Measurements from ENCODE around the gene PLPP1.

PLPP1 gene

GRCh38 chr5:55437859-55438206 lies 96.9 kb downstream of the PLPP1 start:
- WGBS = 98% methylated on average over 1 of the region's 2 CpGs
- peak overlapping the region; percentile 97 for H3K27ac ChIP-seq (ENCODE audit: low read length, poor library complexity, severe bottlenecking)
- no peak overlapping the region for H4K91ac ChIP-seq (ENCODE audit: low read length)

GRCh38 chr5:55437452-55437851 lies 97.3 kb downstream of the PLPP1 start:
- Histone ChIP-seq H2BK120ac (ENCODE audit: low read depth, low read length) (no peak overlapping the region), H3K27me3 (ENCODE audit: control insufficient read depth in 1 of 2, insufficient read depth in 1 of 2, low read length in 2 of 2) (no peaks in the 10 kb centered on the region), H2AK5ac (ENCODE audit: low read length, severe bottlenecking) (peak overlapping the region; percentile 84), H2BK15ac (ENCODE audit: low read depth, poor library complexity, severe bottlenecking) (no peak overlapping the region), H3K4me1 (ENCODE audit: control insufficient read depth, insufficient read depth, low read depth, low read length) (peaks cover 7% of the 10 kb centered on the region), H4K91ac (ENCODE audit: low read length) (no peak overlapping the region), H3K4me3 (ENCODE audit: insufficient read depth in 1 of 2, low read depth in 1 of 2, low read length in 2 of 2) (no peak overlapping the region), H3K36me3 (ENCODE audit: control insufficient read depth in 1 of 2, insufficient read depth in 2 of 2, low read depth in 1 of 2, low read length in 2 of 2) (peaks cover 6 to 28% of the 10 kb centered on the region in 2 experiments), H3K18ac (ENCODE audit: low read depth in 1 of 2, low read length in 2 of 2) (no peak overlapping the region), H2BK12ac (ENCODE audit: low read length in 2 of 2) (no peak overlapping the region), H3K9ac (ENCODE audit: low read length) (peak overlapping the region; percentile 65), H2BK5ac (ENCODE audit: low read depth, low read length, poor library complexity, severe bottlenecking) (no peak overlapping the region), H3K27ac (ENCODE audit: low read length, poor library complexity, severe bottlenecking) (peak overlapping the region; percentile 97), H3K4me2 (ENCODE audit: low read length, poor library complexity, severe bottlenecking) (no peak overlapping the region), H2AFZ (ENCODE audit: low read depth, low read length) (no peak overlapping the region), H3K14ac (ENCODE audit: low read length in 2 of 2) (no peak overlapping the region), H3K23ac (ENCODE audit: low read length in 2 of 2) (no peak overlapping the region), H3K4ac (ENCODE audit: low read depth in 1 of 2, low read length in 2 of 2) (no peak overlapping the region), H3K79me1 (replicated peaks; ENCODE audit: low read length, poor library complexity, severe bottlenecking) (peaks cover 5% of the 10 kb centered on the region), H3K9me3 (ENCODE audit: control insufficient read depth, low read length) (no peaks in the 10 kb centered on the region), H4K8ac (ENCODE audit: low read length) (no peak overlapping the region)
- WGBS = 79% methylated on average over 1 of the region's 1 CpG
- no peak for DNase-seq

More at GRCh38 chr5:55437859-55438206, 96.9 kb downstream of the PLPP1 start:
- Histone ChIP-seq H3K14ac (ENCODE audit: low read length in 2 of 2) (no peak overlapping the region), H3K9me3 (ENCODE audit: control insufficient read depth, low read length) (no peaks in the 10 kb centered on the region), H3K18ac (ENCODE audit: low read depth in 1 of 2, low read length in 2 of 2) (peak overlapping the region in 1 of 2 experiments; percentile 52), H2BK5ac (ENCODE audit: low read depth, low read length, poor library complexity, severe bottlenecking) (no peak overlapping the region), H2BK120ac (ENCODE audit: low read depth, low read length) (no peak overlapping the region), H3K36me3 (ENCODE audit: control insufficient read depth in 1 of 2, insufficient read depth in 2 of 2, low read depth in 1 of 2, low read length in 2 of 2) (peaks cover 6 to 24% of the 10 kb centered on the region in 2 experiments), H3K4me1 (ENCODE audit: control insufficient read depth, insufficient read depth, low read depth, low read length) (peaks cover 7% of the 10 kb centered on the region), H4K8ac (ENCODE audit: low read length) (no peak overlapping the region), H3K4me3 (ENCODE audit: insufficient read depth in 1 of 2, low read depth in 1 of 2, low read length in 2 of 2) (peak overlapping the region in 1 of 2 experiments; percentile 4), H3K27me3 (ENCODE audit: control insufficient read depth in 1 of 2, insufficient read depth in 1 of 2, low read length in 2 of 2) (no peaks in the 10 kb centered on the region), H3K9ac (ENCODE audit: low read length) (peak overlapping the region; percentile 65), H3K4me2 (ENCODE audit: low read length, poor library complexity, severe bottlenecking) (peak overlapping the region; percentile 43), H2BK15ac (ENCODE audit: low read depth, poor library complexity, severe bottlenecking) (no peak overlapping the region), H2AK5ac (ENCODE audit: low read length, severe bottlenecking) (peak overlapping the region; percentile 84), H2BK12ac (ENCODE audit: low read length in 2 of 2) (no peak overlapping the region), H2AFZ (ENCODE audit: low read depth, low read length) (no peak overlapping the region), H3K23ac (ENCODE audit: low read length in 2 of 2) (no peak overlapping the region), H3K79me1 (replicated peaks; ENCODE audit: low read length, poor library complexity, severe bottlenecking) (peaks cover 5% of the 10 kb centered on the region), H3K4ac (ENCODE audit: low read depth in 1 of 2, low read length in 2 of 2) (no peak overlapping the region)
- no peak for DNase-seq

- H4K91ac ChIP-seq (ENCODE audit: low read length) = no peak overlapping the region
- H3K27ac ChIP-seq (ENCODE audit: low read length, poor library complexity, severe bottlenecking) = no peak overlapping the region
- H2AK5ac ChIP-seq (ENCODE audit: low read length, severe bottlenecking) = no peak overlapping the region
- H3K27me3 ChIP-seq (ENCODE audit: control insufficient read depth in 1 of 2, insufficient read depth in 1 of 2, low read length in 2 of 2) = no peaks in the 10 kb centered on the region
- no peak overlapping the region for H3K14ac ChIP-seq (ENCODE audit: low read length in 2 of 2)
- H3K4me2 ChIP-seq (ENCODE audit: low read length, poor library complexity, severe bottlenecking) = no peak overlapping the region
- H2BK5ac ChIP-seq (ENCODE audit: low read depth, low read length, poor library complexity, severe bottlenecking) = no peak overlapping the region
- H3K36me3 ChIP-seq (ENCODE audit: control insufficient read depth in 1 of 2, insufficient read depth in 2 of 2, low read depth in 1 of 2, low read length in 2 of 2) = peaks cover 24 to 48% of the 10 kb centered on the region in 2 experiments
- no peak overlapping the region for H3K4me3 ChIP-seq (ENCODE audit: insufficient read depth in 1 of 2, low read depth in 1 of 2, low read length in 2 of 2)
- no peak overlapping the region for H2BK15ac ChIP-seq (ENCODE audit: low read depth, poor library complexity, severe bottlenecking)
- H3K18ac ChIP-seq (ENCODE audit: low read depth in 1 of 2, low read length in 2 of 2) = no peak overlapping the region
- 97% methylated on average over 4 of the region's 4 CpGs for WGBS
- H3K9ac ChIP-seq (ENCODE audit: low read length) = no peak overlapping the region
- peaks cover 3% of the 10 kb centered on the region for H3K4me1 ChIP-seq (ENCODE audit: control insufficient read depth, insufficient read depth, low read depth, low read length)
- H2AFZ ChIP-seq (ENCODE audit: low read depth, low read length) = no peak overlapping the region
- H3K4ac ChIP-seq (ENCODE audit: low read depth in 1 of 2, low read length in 2 of 2) = no peak overlapping the region
- no peaks in the 10 kb centered on the region for H3K9me3 ChIP-seq (ENCODE audit: control insufficient read depth, low read length)
- H3K23ac ChIP-seq (ENCODE audit: low read length in 2 of 2) = no peak overlapping the region
- no peak for DNase-seq
- no peak overlapping the region for H2BK120ac ChIP-seq (ENCODE audit: low read depth, low read length)
- H2BK12ac ChIP-seq (ENCODE audit: low read length in 2 of 2) = no peak overlapping the region
- peaks cover 24% of the 10 kb centered on the region for H3K79me1 ChIP-seq (replicated peaks; ENCODE audit: low read length, poor library complexity, severe bottlenecking)
- H4K8ac ChIP-seq (ENCODE audit: low read length) = no peak overlapping the region
Observed at GRCh38 chr5:55432549-55432948, 102.2 kb downstream of the PLPP1 start.

- no peak overlapping the region for H2BK5ac ChIP-seq (ENCODE audit: low read depth, low read length, poor library complexity, severe bottlenecking)
- H3K4me1 ChIP-seq (ENCODE audit: control insufficient read depth, insufficient read depth, low read depth, low read length) = peaks cover 3% of the 10 kb centered on the region
- no peak overlapping the region for H4K8ac ChIP-seq (ENCODE audit: low read length)
- H2BK12ac ChIP-seq (ENCODE audit: low read length in 2 of 2) = no peak overlapping the region
- H3K27ac ChIP-seq (ENCODE audit: low read length, poor library complexity, severe bottlenecking) = no peak overlapping the region
- no peak overlapping the region for H3K9ac ChIP-seq (ENCODE audit: low read length)
- H2AK5ac ChIP-seq (ENCODE audit: low read length, severe bottlenecking) = no peak overlapping the region
- H2BK15ac ChIP-seq (ENCODE audit: low read depth, poor library complexity, severe bottlenecking) = no peak overlapping the region
- no peak overlapping the region for H3K18ac ChIP-seq (ENCODE audit: low read depth in 1 of 2, low read length in 2 of 2)
- no peak for DNase-seq
- no peak overlapping the region for H3K4ac ChIP-seq (ENCODE audit: low read depth in 1 of 2, low read length in 2 of 2)
- H3K4me3 ChIP-seq (ENCODE audit: insufficient read depth in 1 of 2, low read depth in 1 of 2, low read length in 2 of 2) = no peak overlapping the region
- no peak overlapping the region for H2AFZ ChIP-seq (ENCODE audit: low read depth, low read length)
- no peaks in the 10 kb centered on the region for H3K27me3 ChIP-seq (ENCODE audit: control insufficient read depth in 1 of 2, insufficient read depth in 1 of 2, low read length in 2 of 2)
- no peak overlapping the region for H3K14ac ChIP-seq (ENCODE audit: low read length in 2 of 2)
- H3K4me2 ChIP-seq (ENCODE audit: low read length, poor library complexity, severe bottlenecking) = no peak overlapping the region
- peaks cover 26% of the 10 kb centered on the region for H3K79me1 ChIP-seq (replicated peaks; ENCODE audit: low read length, poor library complexity, severe bottlenecking)
- WGBS = 95% methylated on average over 9 of the region's 9 CpGs
- H2BK120ac ChIP-seq (ENCODE audit: low read depth, low read length) = no peak overlapping the region
- H4K91ac ChIP-seq (ENCODE audit: low read length) = no peak overlapping the region
- H3K9me3 ChIP-seq (ENCODE audit: control insufficient read depth, low read length) = no peaks in the 10 kb centered on the region
- peaks cover 21 to 51% of the 10 kb centered on the region in 2 experiments for H3K36me3 ChIP-seq (ENCODE audit: control insufficient read depth in 1 of 2, insufficient read depth in 2 of 2, low read depth in 1 of 2, low read length in 2 of 2)
- H3K23ac ChIP-seq (ENCODE audit: low read length in 2 of 2) = no peak overlapping the region
Observed at GRCh38 chr5:55429613-55430253, 105.0 kb downstream of the PLPP1 start.

Measured in mesenchymal stem cell (in vitro differentiated cells and primary cell).